ENCODE results near the gene PAPPA2.

PAPPA2 gene

GRCh38 chr1:176775378-176775777 lies 312.4 kb downstream of the PAPPA2 start:
- H3K4me1 ChIP-seq = no peaks in the 10 kb centered on the region
- no peaks in the 10 kb centered on the region for H4K20me1 ChIP-seq
- H3K4me2 ChIP-seq = no peak overlapping the region
- no peak overlapping the region for H3K27ac ChIP-seq
- H3K4me3 ChIP-seq = no peak overlapping the region
- TF ChIP-seq Cebpa-rat (IDR thresholded peaks at IDR 0.05) = no peak
- H3K9me3 ChIP-seq (replicated peaks in 1 of 11) = no peaks in the 10 kb centered on the region
- H3K36me3 ChIP-seq = no peaks in the 10 kb centered on the region
- no peaks in the 10 kb centered on the region for H3K27me3 ChIP-seq
- H3K9ac ChIP-seq = no peak overlapping the region

- H3K27ac ChIP-seq = no peak overlapping the region
- no peak overlapping the region for H3K4me2 ChIP-seq
- no peaks in the 10 kb centered on the region for H3K36me3 ChIP-seq
- H3K4me1 ChIP-seq = no peaks in the 10 kb centered on the region
- H3K4me3 ChIP-seq = no peak overlapping the region
- no peak overlapping the region for H3K9ac ChIP-seq
- H3K9me3 ChIP-seq (replicated peaks in 1 of 11) = no peaks in the 10 kb centered on the region
- H4K20me1 ChIP-seq = no peaks in the 10 kb centered on the region
- TF ChIP-seq Cebpa-rat (IDR thresholded peaks at IDR 0.05) = no peak
- H3K27me3 ChIP-seq = no peaks in the 10 kb centered on the region
Measured at GRCh38 chr1:176775996-176776395, 313.0 kb downstream of the PAPPA2 start.

- Histone ChIP-seq H3K9ac (no peak overlapping the region), H3K4me2 (no peak overlapping the region), H3K36me3 (no peaks in the 10 kb centered on the region), H4K20me1 (no peaks in the 10 kb centered on the region), H3K27ac (no peak overlapping the region), H3K27me3 (no peaks in the 10 kb centered on the region), H3K4me1 (no peaks in the 10 kb centered on the region), H3K4me3 (no peak overlapping the region), H3K9me3 (replicated peaks in 1 of 11) (no peaks in the 10 kb centered on the region)
- TF ChIP-seq Cebpa-rat (IDR thresholded peaks at IDR 0.05) = no peak
Measured at GRCh38 chr1:176778056-176778455, 315.1 kb downstream of the PAPPA2 start.

GRCh38 chr1:176779992-176780328 lies 317.0 kb downstream of the PAPPA2 start:
- Histone ChIP-seq H3K36me3 (no peaks in the 10 kb centered on the region), H4K20me1 (no peaks in the 10 kb centered on the region), H3K4me2 (no peak overlapping the region), H3K27me3 (no peaks in the 10 kb centered on the region), H3K9me3 (replicated peaks in 1 of 11) (no peaks in the 10 kb centered on the region), H3K9ac (no peak overlapping the region), H3K4me1 (no peaks in the 10 kb centered on the region), H3K4me3 (no peak overlapping the region), H3K27ac (no peak overlapping the region)
- TF ChIP-seq Cebpa-rat (IDR thresholded peaks at IDR 0.05) = no peak

- no peak overlapping the region for H3K4me2 ChIP-seq
- no peak overlapping the region for H3K4me3 ChIP-seq
- H3K9me3 ChIP-seq (replicated peaks in 1 of 11) = no peaks in the 10 kb centered on the region
- H3K9ac ChIP-seq = no peak overlapping the region
- H4K20me1 ChIP-seq = no peaks in the 10 kb centered on the region
- no peaks in the 10 kb centered on the region for H3K36me3 ChIP-seq
- no peak overlapping the region for H3K27ac ChIP-seq
- H3K27me3 ChIP-seq = no peaks in the 10 kb centered on the region
- H3K4me1 ChIP-seq = no peaks in the 10 kb centered on the region
- no peak for TF ChIP-seq Cebpa-rat (IDR thresholded peaks at IDR 0.05)
Measured at GRCh38 chr1:176783309-176783708, 320.3 kb downstream of the PAPPA2 start.

GRCh38 chr1:176785056-176785455 lies 322.1 kb downstream of the PAPPA2 start:
- no peaks in the 10 kb centered on the region for H3K36me3 ChIP-seq
- H3K27me3 ChIP-seq = no peaks in the 10 kb centered on the region
- H3K9ac ChIP-seq = no peak overlapping the region
- H3K4me1 ChIP-seq = no peaks in the 10 kb centered on the region
- H3K4me3 ChIP-seq = no peak overlapping the region
- H3K27ac ChIP-seq = no peak overlapping the region
- no peaks in the 10 kb centered on the region for H4K20me1 ChIP-seq
- TF ChIP-seq Cebpa-rat (IDR thresholded peaks at IDR 0.05) = no peak
- no peak overlapping the region for H3K4me2 ChIP-seq
- no peaks in the 10 kb centered on the region for H3K9me3 ChIP-seq (replicated peaks in 1 of 11)

- H3K4me2 ChIP-seq = no peak overlapping the region
- H3K4me1 ChIP-seq = no peaks in the 10 kb centered on the region
- no peak for TF ChIP-seq Cebpa-rat (IDR thresholded peaks at IDR 0.05)
- H3K9ac ChIP-seq = no peak overlapping the region
- H3K27me3 ChIP-seq = no peaks in the 10 kb centered on the region
- H3K27ac ChIP-seq = no peak overlapping the region
- H3K9me3 ChIP-seq (replicated peaks in 1 of 11) = no peaks in the 10 kb centered on the region
- H4K20me1 ChIP-seq = no peaks in the 10 kb centered on the region
- H3K36me3 ChIP-seq = no peaks in the 10 kb centered on the region
- H3K4me3 ChIP-seq = no peak overlapping the region
Measured at GRCh38 chr1:176785791-176786190, 322.8 kb downstream of the PAPPA2 start.

GRCh38 chr1:176786274-176786673 lies 323.3 kb downstream of the PAPPA2 start:
- Histone ChIP-seq H4K20me1 (no peaks in the 10 kb centered on the region), H3K36me3 (no peaks in the 10 kb centered on the region), H3K27me3 (no peaks in the 10 kb centered on the region), H3K4me3 (no peak overlapping the region), H3K4me2 (no peak overlapping the region), H3K9ac (no peak overlapping the region), H3K27ac (no peak overlapping the region), H3K9me3 (replicated peaks in 1 of 11) (no peaks in the 10 kb centered on the region), H3K4me1 (no peaks in the 10 kb centered on the region)
- TF ChIP-seq Cebpa-rat (IDR thresholded peaks at IDR 0.05) = no peak

GRCh38 chr1:176789571-176790090 lies 326.7 kb downstream of the PAPPA2 start:
- H3K27me3 ChIP-seq = no peaks in the 10 kb centered on the region
- H3K36me3 ChIP-seq = no peaks in the 10 kb centered on the region
- no peaks in the 10 kb centered on the region for H4K20me1 ChIP-seq
- H3K4me2 ChIP-seq = no peak overlapping the region
- H3K27ac ChIP-seq = no peak overlapping the region
- no peak overlapping the region for H3K4me3 ChIP-seq
- no peaks in the 10 kb centered on the region for H3K4me1 ChIP-seq
- H3K9me3 ChIP-seq (replicated peaks in 1 of 11) = no peaks in the 10 kb centered on the region
- no peak overlapping the region for H3K9ac ChIP-seq
- TF ChIP-seq Cebpa-rat (IDR thresholded peaks at IDR 0.05) = no peak

- H3K36me3 ChIP-seq = no peaks in the 10 kb centered on the region
- no peak overlapping the region for H3K4me3 ChIP-seq
- no peak overlapping the region for H3K4me2 ChIP-seq
- no peak overlapping the region for H3K9ac ChIP-seq
- no peaks in the 10 kb centered on the region for H4K20me1 ChIP-seq
- no peaks in the 10 kb centered on the region for H3K9me3 ChIP-seq (replicated peaks in 1 of 11)
- H3K27me3 ChIP-seq = no peaks in the 10 kb centered on the region
- TF ChIP-seq Cebpa-rat (IDR thresholded peaks at IDR 0.05) = no peak
- no peaks in the 10 kb centered on the region for H3K4me1 ChIP-seq
- H3K27ac ChIP-seq = no peak overlapping the region
Measured at GRCh38 chr1:176790786-176791185, 327.8 kb downstream of the PAPPA2 start.

GRCh38 chr1:176791906-176792305 lies 328.9 kb downstream of the PAPPA2 start:
- H3K27me3 ChIP-seq = no peaks in the 10 kb centered on the region
- no peaks in the 10 kb centered on the region for H3K9me3 ChIP-seq (replicated peaks in 1 of 11)
- H3K9ac ChIP-seq = no peak overlapping the region
- no peak for TF ChIP-seq Cebpa-rat (IDR thresholded peaks at IDR 0.05)
- no peak overlapping the region for H3K27ac ChIP-seq
- H3K4me2 ChIP-seq = no peak overlapping the region
- H3K4me1 ChIP-seq = no peaks in the 10 kb centered on the region
- H4K20me1 ChIP-seq = no peaks in the 10 kb centered on the region
- no peaks in the 10 kb centered on the region for H3K36me3 ChIP-seq
- no peak overlapping the region for H3K4me3 ChIP-seq
